H1 (cell line): ENCODE results near the gene SCN2A. TPM values are rescaled to one million over a fixed set of nuclear protein-coding genes. Genes with fewer than 3 reads are reported as not detected.

Source experiments
- CTCF ChIA-PET: fragments of 300-600 bp; sonication (Branson Sonifier 250); formaldehyde crosslinking; loops from one replicate; lab custom pipeline; 2021; ENCODE audit not compliant: partially characterized antibody; lab: Charles Lee
- POLR2A ChIA-PET: fragments of 300-600 bp; sonication (Branson Sonifier 250); formaldehyde crosslinking; loops from one replicate; lab custom pipeline; 2021; ENCODE audit warnings: inconsistent platforms; ENCODE audit not compliant: partially characterized antibody; lab: Charles Lee
- DNase-seq, 2 experiments: peaks; one replicate each; pipeline versions ENCODE4 v3.0.0 to v3.0.0-alpha.2; 2010 to 2022; ENCODE audit warnings: low spot score in 2 of 2, low read depth in 1 of 2, mixed read lengths in 1 of 2
- FAIRE-seq: peaks from 2 replicates; lab custom pipeline; 2011; peaks lifted over from hg19 to GRCh38; lab: Jason Lieb, UNC
- H2AFZ ChIP-seq: 2 replicates; pipeline ENCODE4 v1.8.1; 2012; ENCODE audit warnings: low read length, inconsistent platforms
- H2AK5ac ChIP-seq: 2 replicates; pipeline ENCODE4 v1.6.1; 2013; ENCODE audit warnings: low read depth, low read length
- H2BK120ac ChIP-seq: replicated peaks from 2 replicates; pipeline ENCODE3; 2013; ENCODE audit warnings: low read depth, low read length, inconsistent platforms
- H2BK12ac ChIP-seq: 2 replicates; pipeline ENCODE4 v1.6.1; 2013; ENCODE audit warnings: low read depth, low read length
- H2BK15ac ChIP-seq: 2 replicates; pipeline ENCODE4 v1.6.1; 2013; ENCODE audit warnings: low read length
- H2BK20ac ChIP-seq: 2 replicates; pipeline ENCODE4 v1.6.1; 2013; ENCODE audit warnings: low read length
- H2BK5ac ChIP-seq: 2 replicates; pipeline ENCODE4 v1.6.1; 2013; ENCODE audit warnings: low read depth, low read length
- H3K14ac ChIP-seq: 2 replicates; pipeline ENCODE4 v1.6.1; 2013; ENCODE audit warnings: inconsistent platforms; ENCODE audit not compliant: insufficient read length
- H3K18ac ChIP-seq: 2 replicates; pipeline ENCODE4 v1.6.1; 2013; ENCODE audit warnings: low read length; ENCODE audit errors: extremely low read depth
- H3K23ac ChIP-seq: 2 replicates; pipeline ENCODE4 v1.6.1; 2013; ENCODE audit warnings: inconsistent platforms; ENCODE audit not compliant: insufficient read length
- H3K23me2 ChIP-seq: 2 replicates; pipeline ENCODE4 v1.6.1; 2013; ENCODE audit warnings: low read depth, low read length
- H3K27ac ChIP-seq: 2 replicates; pipeline ENCODE4 v1.6.1; 2011; ENCODE audit warnings: low read depth, low read length, inconsistent platforms
- H3K27me3 ChIP-seq, 4 experiments: replicated peaks in 1 of 4; 1 replicate in 1 of 4; 2 replicates in 3 of 4; pipeline versions ENCODE4 v1.6.1 to v1.8.1; 2011 to 2013; ENCODE audit warnings: low read length in 3 of 4, mild to moderate bottlenecking in 3 of 4, inconsistent platforms in 2 of 4, mixed read lengths in 2 of 4, moderate library complexity in 1 of 4; ENCODE audit not compliant: control insufficient read depth in 3 of 4, insufficient read depth in 3 of 4; ENCODE audit errors: extremely low read depth in 1 of 4
- H3K36me3 ChIP-seq, 4 experiments: 2 replicates each; pipeline versions ENCODE4 v1.6.1 to v1.8.1; 2011 to 2013; ENCODE audit warnings: mild to moderate bottlenecking in 4 of 4, low read length in 3 of 4, moderate library complexity in 2 of 4, control low read depth in 1 of 4, inconsistent platforms in 1 of 4; ENCODE audit not compliant: insufficient read depth in 4 of 4, control insufficient read depth in 2 of 4
- H3K4ac ChIP-seq: replicated peaks from 2 replicates; pipeline ENCODE3; 2013; ENCODE audit warnings: low read length, low read depth, mixed read lengths, inconsistent platforms; ENCODE audit not compliant: insufficient read length
- H3K4me1 ChIP-seq, 4 experiments: replicated peaks in 1 of 4; 1 replicate in 1 of 4; 2 replicates in 3 of 4; pipeline versions ENCODE4 v1.6.1 to v1.8.1; 2011 to 2013; ENCODE audit warnings: low read length in 3 of 4, inconsistent platforms in 2 of 4, mixed read lengths in 1 of 4; ENCODE audit not compliant: insufficient read depth in 4 of 4, control insufficient read depth in 3 of 4
- H3K4me2 ChIP-seq, 2 experiments: 2 replicates each; pipeline versions ENCODE4 v1.6.1 to v1.8.1; 2011 to 2013; ENCODE audit warnings: low read depth in 2 of 2, low read length in 2 of 2, control low read depth in 1 of 2, inconsistent platforms in 1 of 2, mild to moderate bottlenecking in 1 of 2; ENCODE audit not compliant: insufficient read depth in 1 of 2
- H3K4me3 ChIP-seq, 4 experiments: fragments of 200-600, 300-600 bp in 1 of 4; sonication (generic), shearing (Covaris generic), sonication (Bioruptor Twin) in 1 of 4; 2 replicates each; pipeline versions ENCODE4 v1.5.1 to v1.8.1; 2011 to 2016; ENCODE audit warnings: low read length in 4 of 4, low read depth in 3 of 4, control low read depth in 2 of 4, inconsistent platforms in 2 of 4, mild to moderate bottlenecking in 2 of 4, mixed read lengths in 1 of 4, moderate library complexity in 1 of 4; ENCODE audit not compliant: insufficient read depth in 2 of 4; ENCODE audit errors: extremely low read depth in 1 of 4
- H3K56ac ChIP-seq: replicated peaks from 2 replicates; pipeline ENCODE3; 2013; ENCODE audit warnings: low read depth, mild to moderate bottlenecking, mixed read lengths, low read length, inconsistent platforms; ENCODE audit not compliant: insufficient read length
- H3K79me1 ChIP-seq: 2 replicates; pipeline ENCODE4 v1.6.1; 2013; ENCODE audit warnings: low read depth, low read length, control low read depth
- H3K79me2 ChIP-seq, 2 experiments: 2 replicates each; pipeline versions ENCODE4 v1.6.1 to v1.8.1; 2012 to 2013; ENCODE audit warnings: low read length in 2 of 2, mild to moderate bottlenecking in 2 of 2, inconsistent platforms in 1 of 2; ENCODE audit not compliant: insufficient read depth in 2 of 2, control insufficient read depth in 1 of 2
- H3K9ac ChIP-seq, 4 experiments: replicated peaks in 1 of 4; 1 replicate in 1 of 4; 2 replicates in 3 of 4; pipeline versions ENCODE4 v1.6.1 to v1.8.1; 2011 to 2013; ENCODE audit warnings: low read depth in 3 of 4, low read length in 3 of 4, control low read depth in 2 of 4, mild to moderate bottlenecking in 2 of 4, moderate library complexity in 2 of 4, inconsistent platforms in 1 of 4; ENCODE audit errors: extremely low read depth in 1 of 4
- H3K9me3 ChIP-seq, 2 experiments: 2 replicates each; pipeline versions ENCODE4 v1.6.1 to v1.8.1; 2012 to 2013; ENCODE audit warnings: mild to moderate bottlenecking in 2 of 2, moderate library complexity in 2 of 2, control low read depth in 1 of 2, inconsistent platforms in 1 of 2, low read depth in 1 of 2, low read length in 1 of 2, mixed read lengths in 1 of 2; ENCODE audit not compliant: insufficient read depth in 2 of 2
- H4K20me1 ChIP-seq, 2 experiments: replicated peaks in 1 of 2; 2 replicates each; pipeline versions ENCODE3 to v1.8.1; 2011 to 2013; ENCODE audit warnings: inconsistent platforms in 2 of 2, low read length in 2 of 2, mild to moderate bottlenecking in 1 of 2; ENCODE audit not compliant: insufficient read depth in 2 of 2, control insufficient read depth in 1 of 2
- H4K5ac ChIP-seq: 2 replicates; pipeline ENCODE4 v1.6.1; 2013; ENCODE audit warnings: low read length, low read depth, mixed read lengths, inconsistent platforms; ENCODE audit not compliant: insufficient read length
- H4K8ac ChIP-seq: 2 replicates; pipeline ENCODE4 v1.8.0; 2013; ENCODE audit warnings: mild to moderate bottlenecking, moderate library complexity, low read length, inconsistent platforms; ENCODE audit not compliant: insufficient read depth; ENCODE audit errors: extremely low read depth
- H4K91ac ChIP-seq: replicated peaks from 2 replicates; pipeline ENCODE3; 2013; ENCODE audit warnings: low read length, mixed read lengths, inconsistent platforms; ENCODE audit not compliant: insufficient read length
- ASH2L ChIP-seq: fragments of 200-600, 300-600 bp; sonication (generic); IDR thresholded peaks from one replicate; pipeline ENCODE4 v1.7.1; 2017; ENCODE audit warnings: low read length
- BACH1 ChIP-seq: IDR thresholded peaks from 2 replicates; pipeline ENCODE4 v1.6.1; 2012; ENCODE audit warnings: low read length, improper control_type of control experiment
- BCL11A ChIP-seq, 2 experiments: IDR thresholded peaks; one replicate each; pipeline ENCODE4 v1.6.1; 2011; ENCODE audit warnings: low read depth in 2 of 2, low read length in 2 of 2, mild to moderate bottlenecking in 2 of 2
- CEBPB ChIP-seq: IDR thresholded peaks from 2 replicates; pipeline ENCODE4 v1.6.1; 2012; ENCODE audit warnings: low read depth, low read length
- CREB1 ChIP-seq: IDR thresholded peaks from 2 replicates; pipeline ENCODE4 v1.6.1; 2012; ENCODE audit warnings: inconsistent platforms
- EGR1 ChIP-seq: IDR thresholded peaks from 2 replicates; pipeline ENCODE4 v1.6.1; 2011; ENCODE audit warnings: low read depth, low read length, borderline replicate concordance
- EZH2 ChIP-seq: fragments of 200-600 bp; sonication (generic); IDR thresholded peaks from 2 replicates; pipeline ENCODE4 v1.7.1; 2012; ENCODE audit warnings: low read depth, mild to moderate bottlenecking, moderate library complexity, low read length, inconsistent platforms; ENCODE audit not compliant: severe bottlenecking
- FOSL1 ChIP-seq: IDR thresholded peaks from 2 replicates; pipeline ENCODE4 v1.6.1; 2011; ENCODE audit warnings: mild to moderate bottlenecking, low read depth, low read length, moderate library complexity; ENCODE audit not compliant: insufficient read depth
- HDAC2 ChIP-seq, 2 experiments: fragments of 300-600 bp in 1 of 2; sonication (generic) in 1 of 2; IDR thresholded peaks; 2 replicates each; pipeline ENCODE4 v1.6.1; 2011 to 2012; ENCODE audit warnings: low read depth in 2 of 2, low read length in 2 of 2, mild to moderate bottlenecking in 2 of 2, moderate library complexity in 2 of 2, borderline replicate concordance in 1 of 2, inconsistent platforms in 1 of 2
- KDM4A ChIP-seq: IDR thresholded peaks from one replicate; pipeline ENCODE4 v1.7.1; 2012; ENCODE audit warnings: low read depth, mild to moderate bottlenecking, moderate library complexity, low read length, inconsistent platforms; ENCODE audit not compliant: severe bottlenecking
- MAFK ChIP-seq: IDR thresholded peaks from 2 replicates; pipeline ENCODE4 v1.6.1; 2012; ENCODE audit warnings: low read depth, mild to moderate bottlenecking, improper control_type of control experiment, low read length
- SAP30 ChIP-seq: fragments of 300-600 bp; sonication (generic); IDR thresholded peaks from 2 replicates; pipeline ENCODE4 v1.7.1; 2012; ENCODE audit warnings: low read length, moderate library complexity, mild to moderate bottlenecking, inconsistent platforms; ENCODE audit not compliant: insufficient read depth, insufficient replicate concordance
- SRF ChIP-seq: IDR thresholded peaks from 2 replicates; pipeline ENCODE4 v1.6.1; 2011; ENCODE audit warnings: mild to moderate bottlenecking, low read depth, low read length, moderate library complexity
- TBP ChIP-seq: IDR thresholded peaks from 2 replicates; pipeline ENCODE4 v1.6.1; 2011; ENCODE audit warnings: low read depth, low read length, improper control_type of control experiment
- TEAD4 ChIP-seq: IDR thresholded peaks from 2 replicates; pipeline ENCODE4 v1.6.1; 2012; ENCODE audit warnings: low read depth, low read length, inconsistent platforms, mixed read lengths
- polyA plus RNA-seq, 7 experiments: library from polyadenylated mRNA; depleted of rRNA in 3 of 7; stranded (reverse) in 5 of 7; unstranded in 2 of 7; fragments of >200 nt in 5 of 7; fragments of 200-250 nt in 2 of 7; gene quantifications; 1 replicate in 5 of 7; 2 replicates in 1 of 7; 4 replicates in 1 of 7; pipeline versions ENCODE4 v1.2.1 to v1.2.3, GENCODE V29; 2011 to 2013; ENCODE audit warnings: missing spikeins in 2 of 7, mixed read lengths in 2 of 7
- total RNA-seq: library from RNA; stranded (reverse); fragmentation: NEBNext Ultra II Directional; extraction: Animal tissue kit (Norgen Biotek cat#: 25700); gene quantifications from 2 replicates; pipeline ENCODE4 v1.2.1, GENCODE V29; 2021
- TF ChIP-seq, protein P1 (sequence below): IDR thresholded peaks from 2 replicates; pipeline ENCODE4 v1.6.1; 2012; ENCODE audit warnings: inconsistent platforms

The SCN2A gene
- total and polyA plus RNA-seq, 2 of the 8 experiments (the other 6 are each of a cell fraction or from before 2014, with no cell fraction given) = 0.18 to 1.1 TPM

DNA sequence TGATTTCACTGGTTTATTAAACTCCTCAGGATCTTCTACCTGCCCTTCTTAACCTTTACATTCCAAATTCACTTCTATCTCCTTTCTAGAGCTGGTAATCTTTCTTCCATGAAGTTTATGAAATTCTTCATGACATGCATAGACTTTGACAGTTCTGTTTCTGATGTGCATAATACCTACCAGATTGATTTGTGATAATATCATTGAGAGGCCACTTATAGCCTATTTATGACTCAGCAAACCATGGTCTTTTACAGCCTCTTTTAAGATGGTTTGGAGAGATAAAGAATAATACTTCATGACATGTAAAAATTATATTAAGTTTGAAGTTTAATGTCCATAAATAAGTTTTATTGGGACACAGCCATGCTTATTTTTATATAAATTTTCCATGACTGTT is 14.0 kb downstream of the SCN2A start:
- ChIA-PET POLR2A (no interaction called here), CTCF (no interaction called here)
- Histone ChIP-seq H3K27me3 (no peaks in the 10 kb centered on the region), H2BK12ac (no peak overlapping the region), H3K27ac (no peak overlapping the region), H3K18ac (no peak overlapping the region), H2AK5ac (no peak overlapping the region), H4K91ac (no peak overlapping the region), H3K14ac (no peak overlapping the region), H3K9ac (no peak overlapping the region), H4K20me1 (no peaks in the 10 kb centered on the region), H3K4me3 (no peak overlapping the region), H3K56ac (no peak overlapping the region), H3K4me1 (no peaks in the 10 kb centered on the region), H3K23ac (no peak overlapping the region), H2AFZ (no peak overlapping the region), H3K23me2 (no peaks in the 10 kb centered on the region; the same call in 1 of the 2 replicates), H2BK120ac (no peak overlapping the region), H3K4me2 (no peak overlapping the region), H2BK5ac (no peak overlapping the region), H4K8ac (no peak overlapping the region), H2BK20ac (no peak overlapping the region), H3K36me3 (no peaks in the 10 kb centered on the region), H3K4ac (no peak overlapping the region), H2BK15ac (no peak overlapping the region), H4K5ac (no peak overlapping the region), H3K79me2 (no peaks in the 10 kb centered on the region), H3K79me1 (no peaks in the 10 kb centered on the region), H3K9me3 (no peaks in the 10 kb centered on the region)
- DNase-seq (no peak), FAIRE-seq (no peak)
- TF ChIP-seq TEAD4 = no peak
- TF ChIP-seq, protein P1, sequence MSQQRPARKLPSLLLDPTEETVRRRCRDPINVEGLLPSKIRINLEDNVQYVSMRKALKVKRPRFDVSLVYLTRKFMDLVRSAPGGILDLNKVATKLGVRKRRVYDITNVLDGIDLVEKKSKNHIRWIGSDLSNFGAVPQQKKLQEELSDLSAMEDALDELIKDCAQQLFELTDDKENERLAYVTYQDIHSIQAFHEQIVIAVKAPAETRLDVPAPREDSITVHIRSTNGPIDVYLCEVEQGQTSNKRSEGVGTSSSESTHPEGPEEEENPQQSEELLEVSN = no peak
- no peak for TF ChIP-seq KDM4A
- TF ChIP-seq SRF = no peak
- TF ChIP-seq TBP = no peak
- no peak for TF ChIP-seq ASH2L
- TF ChIP-seq HDAC2 (IDR thresholded peaks at IDR 0.05; ENCODE audit: borderline replicate concordance in 1 of 2, low read depth in 2 of 2, low read length in 2 of 2) = no peak
- no peak for TF ChIP-seq SAP30
- no peak for TF ChIP-seq FOSL1
- TF ChIP-seq CEBPB = no peak
- TF ChIP-seq BCL11A (IDR thresholded peaks at IDR 0.05; ENCODE audit: low read depth in 2 of 2, low read length in 2 of 2) = no peak
- no peak for TF ChIP-seq MAFK
- no peak for TF ChIP-seq EGR1
- TF ChIP-seq EZH2 = no peak
- TF ChIP-seq BACH1 = no peak
- no peak for TF ChIP-seq CREB1
